Omental fat pad (tissue), 4 donors: ENCODE measurements around the gene SLC12A2. TPM values are rescaled to one million over a fixed set of nuclear protein-coding genes. Genes with fewer than 3 reads are reported as not detected.

Source experiments
- ATAC-seq: fragments of 150-250 bp; one replicate; pipeline ENCODE4 v1.9.1; 2016; ENCODE audit warnings: mild to moderate bottlenecking, moderate library complexity; ENCODE audit not compliant: low FRiP score
- DNase-seq: peaks from one replicate; pipeline ENCODE4 v3.0.0-alpha.2; 2019; ENCODE audit warnings: low spot score
- total RNA-seq, 4 donors: library from RNA; depleted of rRNA; stranded (reverse); fragments of >200 nt; gene quantifications; one replicate each; pipeline ENCODE4 v1.1.0, GENCODE V29; 2016
- TF ChIP-seq, protein P1 (sequence below), 3 donors: fragments of 450-650 bp; IDR thresholded peaks; one replicate each; pipeline ENCODE4 v1.5.1; 2016 to 2017; ENCODE audit warnings: antibody characterized with exemption in 3 of 3, mild to moderate bottlenecking in 3 of 3, moderate library complexity in 2 of 3

The SLC12A2 gene
- total RNA-seq, result 10 to 100 TPM; 14.4 to 28.1 (median 20.6) TPM

GRCh38 chr5:128083033-128083810, at the start of gene SLC12A2:
Gene SLC12A2, plus strand, starts transcription at chr5:128083766. Its CDS starts 189 bp downstream, at chr5:128083955.
- TF ChIP-seq, protein P1, sequence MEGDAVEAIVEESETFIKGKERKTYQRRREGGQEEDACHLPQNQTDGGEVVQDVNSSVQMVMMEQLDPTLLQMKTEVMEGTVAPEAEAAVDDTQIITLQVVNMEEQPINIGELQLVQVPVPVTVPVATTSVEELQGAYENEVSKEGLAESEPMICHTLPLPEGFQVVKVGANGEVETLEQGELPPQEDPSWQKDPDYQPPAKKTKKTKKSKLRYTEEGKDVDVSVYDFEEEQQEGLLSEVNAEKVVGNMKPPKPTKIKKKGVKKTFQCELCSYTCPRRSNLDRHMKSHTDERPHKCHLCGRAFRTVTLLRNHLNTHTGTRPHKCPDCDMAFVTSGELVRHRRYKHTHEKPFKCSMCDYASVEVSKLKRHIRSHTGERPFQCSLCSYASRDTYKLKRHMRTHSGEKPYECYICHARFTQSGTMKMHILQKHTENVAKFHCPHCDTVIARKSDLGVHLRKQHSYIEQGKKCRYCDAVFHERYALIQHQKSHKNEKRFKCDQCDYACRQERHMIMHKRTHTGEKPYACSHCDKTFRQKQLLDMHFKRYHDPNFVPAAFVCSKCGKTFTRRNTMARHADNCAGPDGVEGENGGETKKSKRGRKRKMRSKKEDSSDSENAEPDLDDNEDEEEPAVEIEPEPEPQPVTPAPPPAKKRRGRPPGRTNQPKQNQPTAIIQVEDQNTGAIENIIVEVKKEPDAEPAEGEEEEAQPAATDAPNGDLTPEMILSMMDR (IDR thresholded peaks at IDR 0.05), result no peak
- peak; percentile 70 for DNase-seq
- ATAC-seq, result peak; percentile 92

GRCh38 chr5:128035689-128036088, 47.9 kb upstream of the SLC12A2 start:
- DNase-seq (no peak), ATAC-seq (no peak)
- TF ChIP-seq, protein P1 (IDR thresholded peaks at IDR 0.05), result no peak

DNA sequence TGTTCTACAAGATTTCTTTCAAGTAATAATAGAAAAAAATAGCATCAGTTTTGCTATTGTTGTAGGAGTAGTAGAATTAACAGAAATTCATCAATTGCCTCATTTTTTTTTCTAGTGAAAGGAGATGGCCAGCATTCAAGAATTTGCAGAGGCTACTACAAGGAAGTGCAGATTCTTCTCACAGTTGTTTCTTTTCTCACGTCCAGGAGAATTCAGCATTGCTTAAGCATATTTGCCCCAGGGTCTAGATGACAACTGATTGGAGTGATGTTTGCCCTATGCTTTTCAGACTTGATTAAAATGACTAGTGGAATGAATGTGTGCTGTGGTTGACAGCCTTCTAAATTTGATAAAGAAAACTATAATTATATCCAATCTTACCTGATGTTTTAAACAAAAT, 46.6 kb upstream of the SLC12A2 start:
- DNase-seq (no peak), ATAC-seq (no peak)
- TF ChIP-seq, protein P1 (IDR thresholded peaks at IDR 0.05), result no peak

GRCh38 chr5:128038643-128039042, 44.9 kb upstream of the SLC12A2 start:
- no peak for DNase-seq
- TF ChIP-seq, protein P1 (IDR thresholded peaks at IDR 0.05), result no peak
- no peak for ATAC-seq

- ATAC-seq, result no peak
- TF ChIP-seq, protein P1 (IDR thresholded peaks at IDR 0.05), result no peak
Measured at GRCh38 chr5:128040927-128041326, 42.6 kb upstream of the SLC12A2 start.

DNA sequence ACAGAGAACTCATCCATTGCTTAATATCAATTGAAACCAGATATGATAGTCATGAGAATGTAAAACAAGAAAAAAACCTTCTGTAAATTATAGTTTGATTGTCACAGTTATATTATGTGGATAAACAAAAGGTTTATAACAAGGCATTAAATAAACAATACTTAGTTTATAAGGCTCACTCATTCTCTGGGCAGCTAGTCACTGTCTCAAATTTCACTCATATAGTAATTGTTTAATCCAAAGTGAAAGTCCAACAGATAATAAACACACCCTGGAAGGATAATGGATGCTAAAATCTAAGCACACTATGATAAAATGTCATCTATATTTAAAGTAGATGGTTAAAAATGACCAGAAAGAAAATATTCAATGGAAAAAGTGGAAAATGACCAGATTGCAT, 30.8 kb upstream of the SLC12A2 start:
- ATAC-seq, result no peak
- DNase-seq, result no peak
- TF ChIP-seq, protein P1 (IDR thresholded peaks at IDR 0.05), result no peak

More at GRCh38 chr5:128040927-128041326, 42.6 kb upstream of the SLC12A2 start:
- no peak for DNase-seq
